ENCODE data around the gene NELFA.

GRCh38 chr4:2015008-2015407 is 6.2 kb upstream of the NELFA start:
- no peak for TF ChIP-seq CTCF (IDR thresholded peaks at IDR 0.05)
- TF ChIP-seq POLR2A (IDR thresholded peaks at IDR 0.05), result no peak

Measured in heart left ventricle (tissue), 13 donors.